Cardiac muscle cell (in vitro differentiated cells and primary cell): ENCODE measurements around the gene ADH5. TPM values are rescaled to one million over a fixed set of nuclear protein-coding genes. Genes with fewer than 3 reads are reported as not detected.
"Not testable (repeated sequence)": the region's sequence is repeated elsewhere in the genome, so short reads cannot be mapped to it uniquely, and the experiment has no call there.

Experiments
- DNase-seq, 2 donors: peaks; one replicate each; pipeline versions ENCODE4 v3.0.0 to v3.0.0-alpha.2; 2010 to 2017; ENCODE audit warnings: low read depth in 1 of 2, low spot score in 1 of 2
- H3K27ac ChIP-seq: fragments of 200-600 bp; sonication (generic); 2 replicates; pipeline ENCODE4 v1.5.1; 2016
- H3K27me3 ChIP-seq: fragments of 200-600 bp; sonication (generic); 2 replicates; pipeline ENCODE4 v1.6.0; 2016; ENCODE audit warnings: control low read depth
- H3K36me3 ChIP-seq: fragments of 200-600 bp; sonication (generic); 2 replicates; pipeline ENCODE4 v1.5.1; 2016; ENCODE audit warnings: control low read depth
- H3K4me1 ChIP-seq: fragments of 200-600 bp; sonication (generic); 2 replicates; pipeline ENCODE4 v1.8.1; 2017; ENCODE audit warnings: low read depth, mild to moderate bottlenecking, mixed run types
- H3K4me3 ChIP-seq: fragments of 200-600 bp; sonication (generic); 2 replicates; pipeline ENCODE4 v1.5.1; 2016; ENCODE audit warnings: mild to moderate bottlenecking
- H3K9me3 ChIP-seq: fragments of 200-600 bp; sonication (generic); 2 replicates; pipeline ENCODE4 v1.5.1; 2017; ENCODE audit warnings: low read depth, mild to moderate bottlenecking, control low read depth
- polyA plus RNA-seq: library from polyadenylated mRNA; unstranded; fragments of >200 nt; fragmentation: Nextera tagmentation; extraction: Ambion mirVana; gene quantifications from 2 replicates; pipeline ENCODE4 v1.2.1, GENCODE V29; 2016
- total RNA-seq: library from RNA; depleted of rRNA; stranded (reverse); fragments of >200 nt; gene quantifications from 2 replicates; pipeline ENCODE4 v1.2.3, GENCODE V29; 2016
- TF ChIP-seq, protein P1 (sequence below): IDR thresholded peaks from 2 replicates; pipeline ENCODE4 v1.5.1; 2012; ENCODE audit warnings: low read depth, mild to moderate bottlenecking, low read length

ADH5 gene
- total and polyA plus RNA-seq, 2 experiments from 2014 or later: 148 to 177 TPM

DNA sequence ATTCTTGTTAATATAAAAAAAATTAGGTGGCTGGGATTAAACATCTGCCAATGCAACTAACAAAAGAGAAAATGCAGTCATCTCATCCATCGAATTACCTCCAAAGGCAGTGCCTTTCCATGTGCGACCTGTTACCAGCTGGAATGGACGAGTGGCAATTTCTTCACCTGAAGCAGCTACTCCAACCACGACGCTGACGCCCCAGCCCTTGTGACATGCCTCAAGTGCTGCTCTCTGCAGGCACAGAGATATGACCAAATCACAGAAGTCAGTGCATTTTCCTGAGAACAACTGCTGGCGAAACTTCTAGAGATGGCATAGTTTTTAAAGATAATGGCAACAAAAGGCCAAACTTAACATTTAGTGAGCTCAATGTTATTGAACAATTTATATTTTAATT is 13.8 kb downstream of the ADH5 start:
- TF ChIP-seq, protein P1, sequence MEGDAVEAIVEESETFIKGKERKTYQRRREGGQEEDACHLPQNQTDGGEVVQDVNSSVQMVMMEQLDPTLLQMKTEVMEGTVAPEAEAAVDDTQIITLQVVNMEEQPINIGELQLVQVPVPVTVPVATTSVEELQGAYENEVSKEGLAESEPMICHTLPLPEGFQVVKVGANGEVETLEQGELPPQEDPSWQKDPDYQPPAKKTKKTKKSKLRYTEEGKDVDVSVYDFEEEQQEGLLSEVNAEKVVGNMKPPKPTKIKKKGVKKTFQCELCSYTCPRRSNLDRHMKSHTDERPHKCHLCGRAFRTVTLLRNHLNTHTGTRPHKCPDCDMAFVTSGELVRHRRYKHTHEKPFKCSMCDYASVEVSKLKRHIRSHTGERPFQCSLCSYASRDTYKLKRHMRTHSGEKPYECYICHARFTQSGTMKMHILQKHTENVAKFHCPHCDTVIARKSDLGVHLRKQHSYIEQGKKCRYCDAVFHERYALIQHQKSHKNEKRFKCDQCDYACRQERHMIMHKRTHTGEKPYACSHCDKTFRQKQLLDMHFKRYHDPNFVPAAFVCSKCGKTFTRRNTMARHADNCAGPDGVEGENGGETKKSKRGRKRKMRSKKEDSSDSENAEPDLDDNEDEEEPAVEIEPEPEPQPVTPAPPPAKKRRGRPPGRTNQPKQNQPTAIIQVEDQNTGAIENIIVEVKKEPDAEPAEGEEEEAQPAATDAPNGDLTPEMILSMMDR: no peak
- Histone ChIP-seq H3K4me3 (no peak overlapping the region), H3K4me1 (peaks cover 25% of the 10 kb centered on the region), H3K36me3 (peaks cover 32% of the 10 kb centered on the region), H3K9me3 (no peaks in the 10 kb centered on the region), H3K27me3 (no peaks in the 10 kb centered on the region), H3K27ac (peak overlapping the region; percentile 61)
- DNase-seq: peak in 1 of 2 donors; percentile 67

DNA sequence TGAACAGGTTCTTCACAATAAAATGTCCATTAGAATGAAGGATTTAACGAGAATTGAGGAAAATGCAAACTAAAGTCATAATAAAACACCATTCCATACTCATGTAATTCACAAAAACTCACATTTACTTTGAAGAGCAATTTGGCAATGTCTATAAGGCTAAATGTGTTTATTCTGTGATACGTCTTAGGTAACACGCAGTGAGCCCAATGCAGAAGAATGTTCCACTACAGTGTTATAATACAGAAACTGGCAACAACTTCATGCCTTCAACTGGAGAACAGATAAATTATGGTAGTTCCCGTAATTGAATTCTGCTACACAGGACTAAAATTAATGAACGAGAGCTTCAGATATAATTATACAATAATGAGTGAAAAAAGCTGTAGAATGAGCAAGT is 17.4 kb downstream of the ADH5 start:
- Histone ChIP-seq H3K36me3 (peaks cover 18% of the 10 kb centered on the region), H3K4me3 (no peak overlapping the region), H3K27me3 (no peaks in the 10 kb centered on the region), H3K4me1 (peaks cover 21% of the 10 kb centered on the region), H3K27ac (peak overlapping the region; percentile 11), H3K9me3 (no peaks in the 10 kb centered on the region)
- DNase-seq: no peak
- TF ChIP-seq, protein P1: no peak

DNA sequence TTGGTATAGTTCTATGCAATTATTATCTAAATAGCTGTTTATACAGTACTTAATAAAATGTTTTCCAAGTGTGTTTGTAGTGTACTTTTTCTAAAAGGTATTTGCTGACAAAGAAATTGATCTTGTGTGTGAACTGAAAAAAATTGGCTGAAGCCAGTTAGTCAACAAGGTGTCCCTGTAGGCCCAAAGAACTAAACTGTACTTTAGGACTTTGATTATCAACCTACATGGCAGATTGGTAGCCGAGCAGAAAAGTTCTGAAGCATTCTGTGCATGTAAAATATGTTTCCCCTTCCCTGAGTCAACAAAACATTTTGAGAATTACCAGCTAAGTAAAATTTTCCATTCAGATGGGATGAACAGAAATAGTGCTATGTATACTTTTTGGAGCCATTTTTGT is 21.0 kb downstream of the ADH5 start:
- Histone ChIP-seq H3K9me3 (no peaks in the 10 kb centered on the region), H3K4me1 (peaks cover 17% of the 10 kb centered on the region), H3K27ac (peak overlapping the region; percentile 32), H3K4me3 (no peak overlapping the region), H3K27me3 (no peaks in the 10 kb centered on the region), H3K36me3 (peaks cover 4% of the 10 kb centered on the region)
- TF ChIP-seq, protein P1: no peak
- DNase-seq: no peak

DNA sequence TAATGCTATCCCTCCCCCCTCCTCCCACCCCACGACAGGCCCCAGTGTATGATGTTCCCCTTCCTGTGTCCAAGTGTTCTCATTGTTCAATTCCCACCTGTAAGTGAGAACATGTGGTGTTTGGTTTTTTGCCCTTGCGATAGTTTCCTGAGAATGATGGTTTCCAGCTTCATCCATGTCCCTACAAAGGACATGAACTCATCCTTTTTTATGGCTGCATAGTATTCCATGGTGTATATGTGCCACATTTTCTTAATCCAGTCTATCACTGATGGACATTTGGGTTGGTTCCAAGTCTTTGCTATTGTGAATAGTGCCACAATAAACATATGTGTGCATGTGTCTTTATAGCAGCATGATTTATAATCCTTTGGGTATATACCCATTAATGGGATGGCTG is 23.1 kb downstream of the ADH5 start:
- peaks cover 33% of the 10 kb centered on the region for H3K4me1 ChIP-seq
- H3K27me3 ChIP-seq, H3K27ac ChIP-seq, H3K9me3 ChIP-seq, H3K4me3 ChIP-seq, DNase-seq, H3K36me3 ChIP-seq: not testable (repeated sequence)

DNA sequence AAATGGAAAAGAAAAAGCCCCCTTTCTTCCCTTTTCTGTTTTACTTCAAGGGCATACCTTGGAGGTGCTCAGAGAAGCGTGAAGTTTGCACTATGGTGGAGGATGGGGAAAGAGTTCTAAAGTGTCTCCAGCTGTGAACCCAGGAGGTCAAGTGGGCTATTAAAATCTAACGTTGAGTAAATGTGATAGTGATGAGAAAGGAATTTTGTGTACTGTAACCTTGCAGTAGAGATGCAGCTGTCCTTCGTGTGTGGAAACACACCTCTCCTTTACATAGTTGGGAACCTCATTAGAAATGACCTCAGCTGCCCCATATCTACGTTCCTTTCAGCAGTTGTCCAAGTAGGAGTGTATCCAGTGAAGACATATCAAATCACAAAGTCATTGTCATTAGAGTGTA is 26.5 kb downstream of the ADH5 start:
- TF ChIP-seq, protein P1: no peak

DNA sequence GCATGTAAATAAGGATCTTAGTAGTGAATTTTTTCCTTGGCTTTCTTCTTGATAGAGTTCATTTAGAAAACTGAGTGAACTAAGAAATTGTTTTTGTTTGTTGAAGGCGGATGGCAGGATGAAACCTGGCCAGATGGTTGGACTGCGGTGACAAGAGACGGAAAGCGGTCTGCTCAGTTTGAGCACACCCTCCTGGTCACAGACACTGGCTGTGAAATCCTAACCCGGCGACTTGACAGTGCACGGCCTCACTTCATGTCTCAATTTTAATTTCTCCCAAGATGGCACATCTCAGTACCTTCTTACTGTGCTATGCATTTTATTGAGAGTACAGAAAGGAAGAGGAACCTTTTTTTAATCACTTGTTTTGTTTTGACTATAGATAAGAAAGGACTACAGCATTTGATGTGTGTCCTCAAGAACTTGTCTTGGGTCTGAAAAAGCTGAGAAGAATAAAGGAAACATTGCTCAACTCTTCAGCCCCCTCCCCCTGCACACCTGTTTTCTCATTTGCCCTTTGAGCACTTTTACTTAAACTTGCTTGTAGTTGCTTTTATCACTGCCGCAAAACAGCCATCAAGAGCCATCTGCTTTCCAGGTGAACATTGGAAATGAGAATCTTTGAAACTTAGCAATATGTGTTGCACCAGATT is 27.4 kb downstream of the ADH5 start:
- Histone ChIP-seq H3K9me3 (no peaks in the 10 kb centered on the region), H3K4me1 (peaks cover 21% of the 10 kb centered on the region), H3K36me3 (peaks cover 17% of the 10 kb centered on the region), H3K27ac (peak overlapping the region; percentile 75), H3K4me3 (no peak overlapping the region), H3K27me3 (no peaks in the 10 kb centered on the region)
- no peak for DNase-seq
- TF ChIP-seq, protein P1: no peak

More for the DNA sequence above, 26.5 kb downstream of the ADH5 start:
- peak in 1 of 2 donors; percentile 73 for DNase-seq
- H3K4me1 ChIP-seq: peaks cover 21% of the 10 kb centered on the region
- peak overlapping the region; percentile 75 for H3K27ac ChIP-seq
- no peaks in the 10 kb centered on the region for H3K27me3 ChIP-seq
- peaks cover 17% of the 10 kb centered on the region for H3K36me3 ChIP-seq
- no peak overlapping the region for H3K4me3 ChIP-seq
- no peaks in the 10 kb centered on the region for H3K9me3 ChIP-seq
